ENCODE measurements around the gene CHST11. TPM values are rescaled to one million over a fixed set of nuclear protein-coding genes. Genes with fewer than 3 reads are reported as not detected.
A peak's percentile ranks its signal among the peaks of the same experiment; 100 is the strongest.

CHST11 gene
- total RNA-seq, 1 donor from 2014 or later, result 44.3 TPM

GRCh38 chr12:104790296-104791125, 333.8 kb downstream of the CHST11 start:
- DNase-seq (ENCODE audit: low read depth), result no peak
- peak; percentile 84 for TF ChIP-seq CTCF (conservative IDR thresholded peaks at IDR 0.05; ENCODE audit: low read depth, low read length)
- peak overlapping the region; percentile 31 for H3K4me3 ChIP-seq (ENCODE audit: low read depth, low read length)

GRCh38 chr12:104792570-104792969, 335.8 kb downstream of the CHST11 start:
- no peak for TF ChIP-seq CTCF (conservative IDR thresholded peaks at IDR 0.05; ENCODE audit: low read depth, low read length)
- DNase-seq (ENCODE audit: low read depth), result peak; percentile 74
- H3K4me3 ChIP-seq (ENCODE audit: low read depth, low read length), result no peak overlapping the region

- no peak overlapping the region for H3K4me3 ChIP-seq (ENCODE audit: low read depth, low read length)
- TF ChIP-seq CTCF (conservative IDR thresholded peaks at IDR 0.05; ENCODE audit: low read depth, low read length), result no peak
- no peak for DNase-seq (ENCODE audit: low read depth)
Observed at GRCh38 chr12:104793285-104793684, 336.5 kb downstream of the CHST11 start.

DNA sequence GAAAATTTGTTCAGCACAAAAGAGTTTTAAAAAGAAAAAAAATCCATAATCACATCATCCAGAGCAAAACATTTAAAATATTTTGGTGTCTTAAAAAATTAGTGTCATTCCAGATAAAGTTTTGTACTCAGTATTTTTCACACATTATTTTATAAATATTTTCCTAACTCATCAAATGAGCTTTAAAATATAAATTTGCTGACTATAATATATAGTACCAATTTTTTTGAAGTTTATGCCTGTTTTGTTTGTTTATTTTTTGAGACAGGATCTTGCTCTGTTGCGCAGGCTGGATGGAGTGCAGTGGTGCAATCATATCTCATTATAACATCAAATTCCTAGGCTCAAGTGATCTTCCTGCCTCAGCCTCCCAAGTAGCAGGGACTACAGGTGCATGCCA, 337.2 kb downstream of the CHST11 start:
- no peak overlapping the region for H3K4me3 ChIP-seq (ENCODE audit: low read depth, low read length)
- no peak for DNase-seq (ENCODE audit: low read depth)
- TF ChIP-seq CTCF (conservative IDR thresholded peaks at IDR 0.05; ENCODE audit: low read depth, low read length), result no peak

DNA sequence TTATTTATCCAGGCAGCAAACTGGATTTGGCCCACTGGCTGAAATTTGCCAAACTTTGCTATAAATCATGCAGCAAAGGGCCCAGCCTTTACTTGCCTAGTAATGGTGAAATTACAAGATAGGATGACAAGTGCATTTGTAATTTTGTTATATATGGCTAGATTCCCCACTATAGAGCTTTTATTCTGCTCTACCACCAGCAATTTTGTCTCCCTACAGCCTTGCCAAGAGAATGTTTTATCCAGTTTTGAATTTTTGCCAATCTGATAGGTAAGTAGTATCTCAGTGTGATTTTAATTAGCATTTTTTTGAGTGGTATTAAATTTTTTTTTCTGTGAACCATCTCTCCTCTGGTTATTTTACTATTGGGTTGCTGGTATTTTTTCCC, 339.7 kb downstream of the CHST11 start:
- DNase-seq (ENCODE audit: low read depth), result no peak
- TF ChIP-seq CTCF (conservative IDR thresholded peaks at IDR 0.05; ENCODE audit: low read depth, low read length), result no peak
- H3K4me3 ChIP-seq (ENCODE audit: low read depth, low read length), result no peak overlapping the region

DNA sequence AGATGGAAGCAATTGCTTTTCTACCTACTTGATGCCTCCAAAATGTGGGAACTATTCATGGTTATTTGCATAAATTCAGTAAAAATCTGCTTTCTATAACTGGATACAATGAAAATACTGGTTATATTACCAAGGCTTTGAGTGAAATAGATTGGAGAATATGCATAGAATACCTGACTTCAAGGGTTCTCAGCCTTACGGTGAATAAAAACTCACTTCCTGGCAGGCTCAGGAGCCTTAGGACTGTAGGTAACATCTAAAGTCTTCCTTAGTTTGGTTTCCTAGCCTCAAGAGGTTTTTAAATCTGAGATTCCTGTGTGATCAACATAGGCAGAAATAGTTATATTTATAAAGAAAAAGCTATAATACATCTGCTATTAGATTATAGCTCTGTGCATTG, 342.7 kb downstream of the CHST11 start:
- H3K4me3 ChIP-seq (ENCODE audit: low read depth, low read length), result no peak overlapping the region
- DNase-seq (ENCODE audit: low read depth), result no peak
- no peak for TF ChIP-seq CTCF (conservative IDR thresholded peaks at IDR 0.05; ENCODE audit: low read depth, low read length)

DNA sequence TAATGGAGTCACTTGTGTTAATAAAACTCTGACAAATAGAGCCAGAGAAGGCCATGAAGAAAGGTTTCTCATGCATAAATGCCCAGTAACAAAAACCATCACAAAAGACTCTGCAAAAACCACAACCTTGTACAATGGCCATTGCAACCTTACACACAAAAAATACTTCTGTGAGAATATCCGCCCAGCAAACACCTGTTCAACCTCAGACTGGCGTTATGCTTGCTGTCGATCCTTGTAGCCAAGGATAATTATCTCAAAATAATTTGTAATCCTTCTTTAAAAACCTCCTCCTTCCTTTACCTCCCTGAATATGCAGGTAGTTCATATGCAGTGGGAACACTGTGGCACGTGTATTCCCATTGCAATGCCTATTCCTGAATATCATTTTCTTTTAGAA, 344.3 kb downstream of the CHST11 start:
- no peak for TF ChIP-seq CTCF (conservative IDR thresholded peaks at IDR 0.05; ENCODE audit: low read depth, low read length)
- no peak overlapping the region for H3K4me3 ChIP-seq (ENCODE audit: low read depth, low read length)
- no peak for DNase-seq (ENCODE audit: low read depth)
